LNCAP (cell line): ENCODE data around the gene CLDND2.

Source experiments
- TF ChIP-seq, protein P1 (sequence below): fragments of 450-650 bp; IDR thresholded peaks from 2 replicates; pipeline ENCODE4 v1.5.1; 2017; ENCODE audit warnings: mild to moderate bottlenecking

The CLDND2 gene

DNA sequence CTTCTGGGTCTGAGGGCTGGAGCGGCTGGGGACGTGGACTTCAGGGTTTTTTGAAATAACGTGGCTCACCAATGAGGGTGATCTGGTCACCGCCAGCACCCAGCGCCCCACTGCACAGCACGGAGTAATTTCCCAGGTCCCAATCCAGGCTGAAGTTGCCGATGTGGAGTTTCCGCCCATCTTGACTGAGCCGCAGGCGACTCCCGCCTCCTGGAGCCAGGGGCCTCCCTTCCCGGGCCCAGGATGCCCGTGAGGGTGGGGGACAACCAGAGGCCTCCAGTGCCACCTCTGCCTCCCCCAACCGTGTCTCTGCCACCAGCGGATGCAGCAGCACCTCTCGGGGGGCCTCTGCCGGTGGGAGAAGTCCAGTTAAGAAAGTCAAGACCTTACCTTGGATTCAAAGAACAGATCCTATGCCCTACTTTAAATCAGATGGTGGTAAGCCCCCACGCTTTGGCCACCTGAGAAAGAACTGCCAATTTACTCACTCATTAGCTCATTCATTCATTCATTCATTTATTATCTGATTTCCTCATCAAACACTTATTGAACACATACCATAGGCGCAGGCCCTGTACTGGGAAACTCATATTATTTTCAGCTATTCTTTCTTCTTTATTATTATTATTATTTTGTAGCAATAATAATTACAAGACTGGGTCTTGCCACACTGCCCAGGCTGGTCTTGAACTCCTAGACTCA, 30.8 kb downstream of the CLDND2 start:
- TF ChIP-seq, protein P1, sequence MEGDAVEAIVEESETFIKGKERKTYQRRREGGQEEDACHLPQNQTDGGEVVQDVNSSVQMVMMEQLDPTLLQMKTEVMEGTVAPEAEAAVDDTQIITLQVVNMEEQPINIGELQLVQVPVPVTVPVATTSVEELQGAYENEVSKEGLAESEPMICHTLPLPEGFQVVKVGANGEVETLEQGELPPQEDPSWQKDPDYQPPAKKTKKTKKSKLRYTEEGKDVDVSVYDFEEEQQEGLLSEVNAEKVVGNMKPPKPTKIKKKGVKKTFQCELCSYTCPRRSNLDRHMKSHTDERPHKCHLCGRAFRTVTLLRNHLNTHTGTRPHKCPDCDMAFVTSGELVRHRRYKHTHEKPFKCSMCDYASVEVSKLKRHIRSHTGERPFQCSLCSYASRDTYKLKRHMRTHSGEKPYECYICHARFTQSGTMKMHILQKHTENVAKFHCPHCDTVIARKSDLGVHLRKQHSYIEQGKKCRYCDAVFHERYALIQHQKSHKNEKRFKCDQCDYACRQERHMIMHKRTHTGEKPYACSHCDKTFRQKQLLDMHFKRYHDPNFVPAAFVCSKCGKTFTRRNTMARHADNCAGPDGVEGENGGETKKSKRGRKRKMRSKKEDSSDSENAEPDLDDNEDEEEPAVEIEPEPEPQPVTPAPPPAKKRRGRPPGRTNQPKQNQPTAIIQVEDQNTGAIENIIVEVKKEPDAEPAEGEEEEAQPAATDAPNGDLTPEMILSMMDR, result no peak

DNA sequence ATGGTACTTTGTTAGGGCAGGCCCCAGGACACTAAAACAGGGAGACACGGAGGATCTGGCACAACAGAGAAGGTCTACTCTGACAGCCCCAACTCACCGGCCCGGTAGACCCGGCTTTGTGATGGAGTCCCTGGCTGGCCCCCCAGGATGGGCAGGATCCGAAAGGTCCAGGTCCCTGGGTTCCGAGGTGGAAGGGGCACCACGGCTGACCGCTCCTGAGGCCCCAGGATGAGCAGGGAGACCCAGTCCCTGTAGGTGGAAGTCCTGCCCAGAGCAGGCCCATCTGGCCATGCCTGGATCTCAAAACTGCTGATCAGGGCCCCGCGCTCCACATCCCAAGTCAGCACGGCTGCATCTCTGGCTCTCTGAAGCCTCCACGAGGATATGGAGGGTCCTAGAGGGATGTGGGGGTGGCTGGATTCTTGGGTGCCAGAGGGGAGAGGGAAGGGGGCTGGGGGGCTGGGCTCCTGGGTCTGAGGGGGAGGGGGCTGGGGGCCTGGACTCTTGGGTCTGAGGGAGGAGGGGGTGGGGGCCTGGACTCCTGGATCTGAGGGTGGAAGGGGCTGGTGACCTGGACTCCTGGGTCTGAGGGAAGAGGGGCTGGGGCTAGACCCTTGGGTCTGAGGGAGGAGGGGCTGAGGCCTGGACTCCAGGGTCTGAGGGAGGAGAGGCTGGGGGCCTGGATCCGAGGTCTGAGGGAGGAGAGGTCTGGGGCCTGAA, 31.5 kb downstream of the CLDND2 start:
- TF ChIP-seq, protein P1, result no peak

DNA sequence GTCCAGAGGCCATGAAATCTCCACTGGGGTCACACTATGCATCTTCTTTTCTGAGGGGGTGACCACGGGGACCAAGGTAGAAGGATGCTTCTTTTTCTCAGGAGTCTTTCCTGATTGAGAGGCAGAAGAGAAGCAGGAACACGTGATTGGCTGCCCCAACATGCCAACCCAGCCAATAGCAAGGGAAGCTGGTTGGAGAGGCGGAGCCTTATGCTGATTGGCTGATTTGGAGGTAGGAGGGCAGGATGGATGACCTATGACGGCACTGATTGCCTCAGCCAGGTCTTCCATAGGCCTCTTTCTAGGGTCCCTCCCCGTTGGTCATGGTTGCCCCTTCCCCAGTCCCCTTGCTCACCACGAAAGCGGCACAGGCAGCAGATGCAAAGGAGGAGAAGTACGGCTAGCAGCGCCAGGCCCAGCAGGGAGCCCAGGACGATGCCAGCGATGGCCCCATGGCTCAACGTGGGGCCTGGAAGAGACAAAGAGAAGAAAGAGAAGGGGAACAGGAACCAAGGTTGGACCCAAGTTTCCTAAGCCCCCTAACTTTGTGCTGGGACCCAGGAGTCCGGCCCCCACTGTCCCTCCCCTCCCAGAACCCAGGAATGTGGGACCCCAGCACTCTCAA, 34.9 kb downstream of the CLDND2 start:
- TF ChIP-seq, protein P1, result no peak

DNA sequence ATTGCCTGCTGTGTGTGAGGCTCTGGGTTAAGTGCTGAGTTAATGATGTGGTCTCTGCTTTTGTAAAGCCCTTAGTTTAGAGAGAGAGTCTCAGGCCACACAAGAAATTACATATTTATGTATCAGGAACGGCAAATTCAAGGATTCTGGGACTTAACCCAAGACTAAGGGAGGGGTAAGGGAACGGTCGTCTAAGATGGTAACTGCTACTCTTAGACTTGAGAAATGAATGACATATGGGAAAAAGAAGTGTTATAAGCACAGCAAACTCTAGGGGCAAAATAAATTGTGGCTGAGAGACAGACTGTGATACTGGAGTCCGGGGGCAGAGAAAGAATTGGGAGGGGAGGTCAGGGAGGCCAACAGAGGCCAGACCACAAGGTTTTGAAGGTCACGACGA, 37.1 kb downstream of the CLDND2 start:
- TF ChIP-seq, protein P1, result no peak

DNA sequence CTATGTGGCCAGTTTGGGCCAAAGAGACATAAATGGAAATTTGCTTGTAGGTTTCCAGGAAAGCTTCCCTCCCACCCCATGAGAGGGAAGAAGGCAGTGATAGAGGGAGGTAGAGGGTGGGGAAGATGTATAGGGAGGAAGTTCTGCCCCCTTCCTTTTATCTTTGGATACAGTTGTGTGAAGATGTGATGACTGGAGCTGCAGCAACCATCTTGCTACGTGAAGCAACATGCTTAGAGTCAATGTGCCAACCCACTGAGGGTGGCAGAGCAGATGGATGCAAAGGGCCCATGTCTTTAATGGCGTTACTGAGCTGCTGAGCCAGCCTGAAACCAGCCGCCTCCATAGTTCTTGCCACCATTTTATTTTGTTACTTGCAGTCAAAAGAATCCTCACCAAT, 37.6 kb downstream of the CLDND2 start:
- TF ChIP-seq, protein P1, result no peak

DNA sequence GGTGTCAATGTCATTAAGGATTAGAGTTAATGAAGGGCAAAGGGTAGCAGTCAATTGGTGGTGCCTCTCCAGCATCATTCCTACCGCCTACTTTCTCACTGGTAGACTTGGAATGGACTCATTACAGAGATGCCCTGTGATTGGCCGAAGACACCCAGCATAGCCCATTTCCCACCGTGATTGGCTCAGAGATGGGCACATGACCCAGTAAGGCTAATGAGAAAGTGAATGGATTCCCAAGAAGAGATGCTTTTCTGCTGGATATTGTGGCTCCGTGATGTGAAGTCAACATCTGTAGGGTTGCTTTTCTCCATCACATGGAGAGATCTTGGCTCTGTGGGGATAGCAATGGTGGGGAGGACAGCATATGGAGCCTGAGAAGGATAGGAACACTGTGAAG, 38.4 kb downstream of the CLDND2 start:
- TF ChIP-seq, protein P1, result no peak

DNA sequence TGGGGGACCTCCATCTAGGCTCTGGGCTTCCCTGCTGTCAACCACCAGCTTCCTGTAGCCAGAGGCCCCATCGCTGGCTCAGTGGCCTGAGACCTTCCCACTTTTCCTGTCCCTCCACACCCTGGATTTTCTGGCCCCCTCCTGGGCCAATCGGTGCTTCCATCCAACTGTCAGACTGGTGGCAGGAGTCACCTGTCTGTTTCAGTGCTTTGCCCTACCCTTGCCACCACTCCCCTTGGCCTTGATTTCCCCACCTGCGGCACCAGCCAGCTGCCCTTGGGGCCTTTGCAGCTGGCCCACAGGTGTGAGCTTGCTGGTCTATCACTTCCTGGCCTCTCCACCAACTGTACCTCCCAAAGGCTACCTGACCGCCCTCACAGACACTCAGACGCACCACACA, 39.4 kb downstream of the CLDND2 start:
- TF ChIP-seq, protein P1, result no peak
